Esophagus muscularis mucosa (tissue), 4 donors: ENCODE results near the gene NEURL1B.

Experiments used
- EP300 ChIP-seq: sonication (generic); formaldehyde crosslinking; IDR thresholded peaks from one replicate; pipeline ENCODE4 v1.6.1; 2017; ENCODE audit warnings: antibody characterized with exemption
- POLR2AphosphoS5 ChIP-seq, 2 donors: sonication (generic); formaldehyde crosslinking; IDR thresholded peaks; one replicate each; pipeline ENCODE4 v1.6.1; 2017; ENCODE audit warnings: antibody characterized with exemption in 2 of 2
- TF ChIP-seq, protein P1 (sequence below), 3 experiments: fragments of 200-600 bp in 2 of 3; fragments of 450-650 bp in 1 of 3; sonication (generic) in 2 of 3; IDR thresholded peaks; one replicate each; pipeline ENCODE4 v1.5.1; 2017 to 2019; ENCODE audit warnings: antibody characterized with exemption in 3 of 3, mild to moderate bottlenecking in 2 of 3, moderate library complexity in 1 of 3

DNA sequence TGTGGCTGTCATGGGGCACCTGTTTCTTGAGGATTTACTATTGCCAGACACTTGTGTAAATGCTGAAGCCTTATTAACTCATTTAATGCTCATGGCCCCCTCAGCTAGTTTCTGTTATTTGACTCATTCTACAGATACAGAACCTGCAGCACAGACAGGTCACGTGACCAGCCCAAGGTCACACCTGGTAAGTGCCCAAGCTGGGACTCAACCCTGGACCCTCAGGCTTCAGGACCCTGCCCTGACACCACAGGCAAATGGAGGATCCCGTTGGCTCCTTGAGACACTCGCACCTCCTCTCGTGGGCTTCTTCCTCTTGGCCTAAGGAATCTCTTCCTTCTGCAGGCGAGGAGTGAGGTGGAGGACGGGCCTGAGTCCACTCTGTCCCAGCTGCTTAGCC is 10.6 kb upstream of the NEURL1B start:
- TF ChIP-seq, protein P1, sequence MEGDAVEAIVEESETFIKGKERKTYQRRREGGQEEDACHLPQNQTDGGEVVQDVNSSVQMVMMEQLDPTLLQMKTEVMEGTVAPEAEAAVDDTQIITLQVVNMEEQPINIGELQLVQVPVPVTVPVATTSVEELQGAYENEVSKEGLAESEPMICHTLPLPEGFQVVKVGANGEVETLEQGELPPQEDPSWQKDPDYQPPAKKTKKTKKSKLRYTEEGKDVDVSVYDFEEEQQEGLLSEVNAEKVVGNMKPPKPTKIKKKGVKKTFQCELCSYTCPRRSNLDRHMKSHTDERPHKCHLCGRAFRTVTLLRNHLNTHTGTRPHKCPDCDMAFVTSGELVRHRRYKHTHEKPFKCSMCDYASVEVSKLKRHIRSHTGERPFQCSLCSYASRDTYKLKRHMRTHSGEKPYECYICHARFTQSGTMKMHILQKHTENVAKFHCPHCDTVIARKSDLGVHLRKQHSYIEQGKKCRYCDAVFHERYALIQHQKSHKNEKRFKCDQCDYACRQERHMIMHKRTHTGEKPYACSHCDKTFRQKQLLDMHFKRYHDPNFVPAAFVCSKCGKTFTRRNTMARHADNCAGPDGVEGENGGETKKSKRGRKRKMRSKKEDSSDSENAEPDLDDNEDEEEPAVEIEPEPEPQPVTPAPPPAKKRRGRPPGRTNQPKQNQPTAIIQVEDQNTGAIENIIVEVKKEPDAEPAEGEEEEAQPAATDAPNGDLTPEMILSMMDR (IDR thresholded peaks at IDR 0.05): no peak
- TF ChIP-seq EP300 (no peak), POLR2AphosphoS5 (IDR thresholded peaks at IDR 0.05) (no peak)
